HG03354 (cell line): ENCODE results near the gene BRD3OS.
A peak's percentile ranks its signal among the peaks of the same experiment; 100 is the strongest.

ENCODE experiments used
- ATAC-seq: cut with Tn5 transposase; IDR thresholded peaks from one replicate; pipeline ENCODE4 v1.9.1; 2021; ENCODE audit warnings: mild to moderate bottlenecking; ENCODE audit not compliant: unreplicated experiment, poor library complexity, severe bottlenecking

The BRD3OS gene, protein sequence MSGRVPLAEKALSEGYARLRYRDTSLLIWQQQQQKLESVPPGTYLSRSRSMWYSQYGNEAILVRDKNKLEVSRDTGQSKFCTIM

DNA sequence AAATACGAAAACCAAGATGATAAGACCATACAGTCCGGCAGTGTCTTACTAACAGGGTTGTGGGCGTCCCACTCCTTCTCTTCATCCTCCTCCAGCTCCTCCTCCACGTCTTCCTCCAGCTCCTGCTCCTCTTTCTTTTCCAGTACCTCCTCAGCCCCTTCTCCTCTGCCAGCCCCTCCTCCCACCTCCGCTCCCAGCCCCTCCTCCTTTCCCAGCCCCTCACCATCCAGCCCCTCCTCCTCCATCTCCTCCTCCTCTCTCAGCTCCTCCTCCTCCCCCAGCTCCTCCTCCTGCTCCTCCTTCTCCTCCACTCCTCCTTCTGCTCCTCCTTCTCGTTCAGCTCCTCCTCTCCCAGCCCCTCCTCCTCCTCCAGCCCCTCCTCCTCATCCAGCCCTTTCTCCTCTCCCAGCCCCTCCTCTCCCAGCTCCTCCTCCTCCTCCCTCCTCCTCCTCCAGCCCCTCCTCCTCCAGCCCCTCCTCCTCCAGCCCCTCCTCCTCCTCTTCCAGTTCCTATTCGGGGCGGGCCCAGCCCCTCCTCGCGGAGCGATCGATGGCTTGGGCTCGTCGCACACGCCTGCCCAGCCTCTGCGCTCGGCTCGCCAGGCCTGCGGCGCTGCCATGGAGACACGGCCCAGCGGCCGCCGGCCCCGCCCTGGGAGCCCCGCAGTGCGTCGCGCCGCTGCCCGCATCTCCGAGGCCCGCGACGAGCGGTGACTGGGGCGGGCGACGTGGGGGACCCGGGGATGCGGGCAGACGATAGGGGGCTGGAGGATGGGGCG is at the start of gene BRD3OS:
Gene BRD3OS, plus strand, starts transcription at position 654 of the 778 bp plus-strand sequence. CDS start 1,267 bp downstream, outside the sequence.
- ATAC-seq = peak; percentile 87

DNA sequence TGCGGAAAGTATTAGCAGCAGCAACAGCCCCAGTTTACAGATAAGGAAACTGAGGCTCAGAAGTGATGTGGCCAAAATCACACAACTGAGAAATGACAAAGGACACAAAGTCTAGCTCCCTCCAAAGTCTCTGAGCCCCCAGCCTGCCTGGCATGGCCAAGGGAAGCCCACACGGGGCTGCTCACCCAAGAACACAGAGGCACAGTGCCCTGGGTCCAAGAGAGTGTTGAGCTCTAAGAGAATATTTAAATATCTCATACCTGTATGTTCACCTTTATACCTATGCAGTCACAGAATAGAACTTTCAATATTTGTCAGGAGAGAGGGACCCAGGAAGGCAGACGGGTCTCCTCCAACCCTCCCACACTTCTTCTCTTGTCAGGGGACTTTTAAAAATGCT is 49.8 kb upstream of the BRD3OS start:
- no peak for ATAC-seq

DNA sequence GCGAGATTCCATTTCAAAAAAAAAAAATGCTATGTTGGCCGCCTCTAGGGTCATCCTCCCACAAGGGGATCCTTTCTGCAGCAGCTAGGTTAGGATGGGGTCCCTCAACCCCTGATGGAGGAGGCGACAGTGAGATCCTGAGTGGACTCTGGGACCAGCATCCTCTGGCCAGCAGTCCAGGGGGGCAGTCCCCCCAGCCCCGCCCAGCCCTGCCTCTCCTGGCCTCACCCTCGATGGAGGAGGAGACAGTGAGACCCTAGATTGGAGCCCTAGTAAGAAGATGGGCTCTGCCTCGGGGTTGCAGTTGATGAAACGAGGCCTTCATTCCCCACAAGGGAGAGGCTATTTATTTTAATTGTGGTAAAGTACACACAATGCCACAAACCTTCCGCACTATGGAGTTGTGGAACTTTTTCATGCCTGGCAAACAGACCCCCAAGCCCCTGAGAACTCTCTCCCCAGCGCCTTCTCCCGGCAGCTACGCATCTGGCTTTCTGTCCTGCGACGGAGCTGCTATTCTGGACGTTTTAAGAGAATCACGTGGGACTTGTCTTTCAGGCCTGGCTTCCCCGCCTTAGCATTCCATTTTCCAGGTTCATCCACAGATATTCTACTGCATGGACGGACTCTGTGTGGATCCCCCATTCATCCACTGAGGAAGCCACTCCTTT is 49.0 kb upstream of the BRD3OS start:
- no peak for ATAC-seq

DNA sequence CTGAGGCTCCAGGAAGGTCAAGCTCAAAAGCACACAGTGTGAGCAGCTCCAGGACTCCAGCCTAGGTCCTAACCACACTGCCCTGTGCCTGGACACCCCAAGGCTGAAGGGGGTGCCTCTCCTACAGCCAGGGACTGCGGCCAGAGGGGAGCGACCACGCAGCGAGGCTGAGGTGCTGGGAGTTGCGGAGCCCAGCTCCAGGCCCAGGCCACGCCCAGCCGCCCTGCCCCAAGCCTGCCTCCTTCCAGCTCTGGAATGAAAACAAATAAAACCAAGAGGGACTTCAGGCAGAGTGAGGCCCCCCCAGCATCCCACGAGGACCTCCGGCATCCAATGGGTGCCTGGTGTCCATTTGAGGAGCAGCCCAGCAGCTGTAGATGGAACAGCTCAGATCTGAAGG is 48.4 kb upstream of the BRD3OS start:
- ATAC-seq = no peak

DNA sequence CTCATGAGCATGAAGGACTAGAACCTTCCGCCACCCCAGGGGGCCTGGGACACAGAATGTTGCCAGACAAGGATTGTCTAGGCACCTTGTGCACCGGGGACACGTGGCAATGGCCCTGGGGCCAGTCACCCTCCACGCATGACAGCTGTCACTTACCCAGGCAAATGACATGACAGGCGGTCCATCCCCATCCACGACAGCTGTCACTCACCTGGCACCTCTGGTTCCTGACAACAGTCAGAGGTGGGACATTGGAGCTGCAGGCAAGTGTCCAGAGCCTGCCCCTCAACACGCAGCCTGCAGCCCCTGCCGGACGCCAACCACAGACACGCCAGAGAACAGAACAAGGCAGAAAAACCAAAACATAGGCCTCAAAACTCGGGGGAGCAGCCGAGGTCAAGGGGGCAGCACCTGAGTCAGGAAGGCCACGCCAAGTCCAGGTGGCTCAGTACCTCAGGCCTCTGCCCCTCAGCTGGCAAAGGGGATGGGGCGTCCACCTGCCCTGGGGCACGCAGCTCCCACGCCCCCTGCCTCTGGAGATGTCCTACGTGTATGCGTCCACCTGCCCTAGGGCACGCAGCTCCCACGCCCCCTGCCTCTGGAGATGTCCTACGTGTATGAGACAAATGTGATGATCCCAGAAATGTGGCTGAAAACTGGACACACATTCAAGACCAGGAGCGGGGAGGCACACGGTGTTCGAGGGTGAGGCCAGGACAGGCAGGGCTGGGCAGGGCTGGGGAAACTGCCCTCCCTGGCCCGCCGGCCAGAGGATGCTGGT is 47.7 kb upstream of the BRD3OS start:
- no peak for ATAC-seq

DNA sequence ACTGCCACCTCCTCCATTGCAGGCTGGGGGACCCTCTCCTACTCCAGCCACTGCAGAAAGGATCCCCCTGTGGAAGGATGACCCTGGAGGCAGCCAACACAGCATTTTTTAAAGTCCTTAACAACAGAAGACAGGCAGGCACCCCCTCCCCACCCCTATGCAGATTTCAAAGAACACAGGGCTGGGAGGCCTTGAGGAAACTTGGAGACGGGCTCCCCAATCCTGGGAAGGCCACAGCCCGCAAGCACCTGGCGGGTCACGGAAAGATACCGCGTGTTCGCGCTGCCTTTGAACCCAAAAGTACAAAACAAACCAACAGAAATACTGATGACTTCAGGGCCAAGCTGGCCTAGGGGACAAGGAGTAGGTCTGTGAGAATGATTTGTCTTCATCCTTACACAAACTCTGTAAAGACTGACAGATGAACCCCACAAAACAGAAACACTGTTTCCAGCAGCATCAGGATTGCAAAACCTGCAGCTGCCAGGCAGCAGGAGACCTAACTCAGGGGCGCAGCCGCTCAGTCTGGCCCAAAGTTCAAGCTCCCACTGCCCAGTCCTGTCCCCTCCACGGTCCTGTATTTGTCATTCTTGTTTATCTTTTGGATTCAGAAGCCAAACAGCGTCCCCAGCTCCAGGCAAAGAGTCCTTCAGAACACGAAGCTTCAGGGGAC is 46.9 kb upstream of the BRD3OS start:
- ATAC-seq = no peak

DNA sequence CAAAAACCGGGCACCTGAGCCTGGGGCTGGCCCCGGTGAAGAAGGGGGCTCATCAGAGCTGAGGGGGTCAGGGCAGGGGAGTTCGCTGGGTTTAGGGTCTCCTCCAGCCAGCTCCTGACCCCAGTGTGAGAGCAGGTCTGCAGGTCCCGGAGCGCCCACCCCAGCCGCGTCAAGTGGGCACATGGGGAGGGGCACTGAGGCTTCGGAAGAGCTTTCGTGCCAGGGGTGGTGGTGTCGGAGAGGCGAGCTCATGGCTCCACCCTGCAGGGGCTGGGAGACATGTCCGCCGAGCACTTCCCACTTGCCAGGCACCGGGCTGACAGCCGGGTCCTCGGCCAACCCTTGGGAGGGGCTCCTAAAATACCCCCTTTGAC is 46.4 kb upstream of the BRD3OS start:
- no peak for ATAC-seq

DNA sequence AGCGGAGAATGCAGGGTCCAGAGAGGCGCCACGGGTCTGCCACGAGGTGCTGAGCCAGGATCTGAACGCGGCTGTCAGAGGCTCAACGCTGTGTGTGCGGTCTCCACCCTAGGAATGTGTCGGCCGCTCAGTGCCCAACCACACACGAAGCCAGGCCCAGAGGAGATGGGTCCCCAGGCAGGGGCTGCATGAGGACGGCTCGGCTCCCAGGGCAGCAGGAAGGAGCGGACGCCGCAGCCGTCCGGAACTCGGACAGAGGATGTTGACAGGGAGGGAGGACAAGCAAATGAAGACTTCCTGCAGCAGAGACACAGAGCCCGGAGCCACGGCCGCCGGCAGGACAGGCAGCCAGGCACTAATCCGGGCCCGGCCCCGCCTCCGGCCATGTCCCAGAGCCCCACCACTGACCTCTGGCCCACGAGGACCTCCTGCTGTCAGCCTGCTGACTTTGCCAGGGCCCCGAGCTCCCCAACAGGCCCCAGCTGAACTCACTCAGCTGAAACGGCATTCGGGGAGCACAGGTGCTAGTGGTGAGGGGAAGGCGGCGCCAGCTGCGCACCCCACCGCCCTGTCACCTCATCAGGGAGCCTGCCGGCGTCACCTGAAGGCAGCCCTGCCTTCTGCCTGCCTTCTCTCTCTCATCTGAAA is 45.9 kb upstream of the BRD3OS start:
- ATAC-seq = no peak

DNA sequence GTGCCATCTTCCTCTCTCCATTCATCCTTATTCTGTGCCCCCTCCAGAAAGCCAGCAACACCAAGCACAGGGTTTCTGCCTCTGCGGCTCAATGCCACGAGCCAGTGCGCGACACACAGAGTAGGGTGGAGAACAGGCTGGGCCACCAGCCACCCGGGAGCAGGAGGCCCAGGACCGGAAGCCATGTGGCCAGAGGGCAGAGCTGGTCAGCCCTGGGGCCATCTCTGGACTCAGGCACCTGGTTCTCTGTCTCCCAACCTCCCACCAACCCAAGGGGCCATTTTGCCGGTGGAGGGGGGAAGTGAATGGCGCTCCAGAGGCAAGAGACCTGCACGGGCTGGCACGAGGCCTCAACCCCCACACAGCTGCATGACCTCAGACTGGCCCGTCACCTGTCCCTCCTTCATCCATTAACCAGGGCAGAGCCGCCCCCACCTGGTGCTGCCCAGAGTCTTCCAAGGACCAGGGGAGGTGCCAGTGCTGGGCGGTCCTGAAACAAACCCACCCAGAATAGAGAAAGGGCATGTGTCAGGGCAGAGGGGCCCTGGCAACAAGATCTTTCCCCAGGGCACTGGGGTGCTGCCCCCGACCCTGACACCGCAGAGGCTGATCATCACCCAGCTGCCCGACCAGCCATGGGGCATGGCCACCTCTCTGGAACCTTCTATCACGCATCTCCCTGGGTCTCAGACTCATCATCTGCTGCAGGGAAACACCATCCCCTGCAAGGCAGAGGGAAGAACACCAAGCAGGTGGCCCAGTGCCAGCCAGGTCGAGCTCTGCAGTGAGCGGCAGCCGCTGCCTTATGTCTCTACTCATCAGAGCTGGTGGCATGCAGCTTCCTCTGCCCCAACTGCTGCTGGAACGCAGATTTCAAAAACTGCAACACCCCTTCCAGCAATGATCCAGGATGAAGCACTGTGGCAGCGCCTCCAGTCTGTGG is 45.1 kb upstream of the BRD3OS start:
- no peak for ATAC-seq

DNA sequence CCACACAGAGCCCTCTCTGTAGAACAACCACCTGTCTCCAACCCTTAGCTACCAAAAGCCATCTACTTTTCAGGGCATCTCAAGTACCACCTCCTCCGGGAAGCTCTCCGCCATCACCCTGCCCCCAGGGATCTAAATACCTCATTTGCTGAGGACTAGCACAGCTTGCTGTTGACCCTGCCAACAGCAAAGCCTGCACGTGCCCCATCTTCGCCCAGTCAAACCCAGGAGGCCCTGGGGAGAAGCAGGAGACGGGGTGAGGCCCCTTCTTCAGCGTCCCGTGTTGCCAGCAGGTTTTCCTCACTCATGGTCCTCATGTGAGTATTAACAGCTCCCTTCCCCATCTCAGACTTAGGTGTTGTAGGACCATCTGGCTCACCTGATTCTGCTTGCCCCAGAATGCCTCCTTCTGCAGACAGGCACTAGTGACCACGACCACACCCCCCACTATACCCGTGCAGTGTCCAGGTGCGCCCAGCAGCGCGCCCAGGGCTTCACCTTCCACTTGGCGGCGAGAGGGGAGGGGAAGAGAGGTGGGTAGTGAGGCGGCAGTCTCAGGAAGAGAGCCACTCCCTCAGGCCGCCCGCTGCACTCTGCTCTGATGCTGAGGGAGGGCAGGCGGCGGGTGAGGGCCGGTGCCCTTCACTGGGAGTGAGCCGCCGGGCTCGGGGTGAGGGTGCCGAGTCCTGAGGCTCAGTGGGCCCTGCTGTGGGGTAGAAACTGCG is 44.3 kb upstream of the BRD3OS start:
- no peak for ATAC-seq

DNA sequence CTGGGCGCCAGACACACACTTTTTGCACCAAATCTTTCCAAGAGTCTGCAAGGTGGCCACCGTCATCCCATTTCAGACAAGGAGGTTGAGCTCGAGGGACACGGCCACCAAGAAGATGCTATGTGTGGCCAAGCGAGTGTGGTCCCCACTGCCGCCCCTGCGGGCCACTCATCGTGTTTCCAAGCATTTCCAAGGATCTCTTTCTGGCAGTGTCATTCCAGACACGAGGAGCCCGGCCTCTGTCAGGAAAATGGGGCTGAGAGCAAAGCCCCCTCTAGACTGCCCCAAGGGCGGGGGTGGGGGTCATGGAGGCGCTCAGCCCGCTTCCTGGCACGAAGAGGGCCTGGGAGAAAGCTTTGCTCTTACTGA is 43.7 kb upstream of the BRD3OS start:
- no peak for ATAC-seq

DNA sequence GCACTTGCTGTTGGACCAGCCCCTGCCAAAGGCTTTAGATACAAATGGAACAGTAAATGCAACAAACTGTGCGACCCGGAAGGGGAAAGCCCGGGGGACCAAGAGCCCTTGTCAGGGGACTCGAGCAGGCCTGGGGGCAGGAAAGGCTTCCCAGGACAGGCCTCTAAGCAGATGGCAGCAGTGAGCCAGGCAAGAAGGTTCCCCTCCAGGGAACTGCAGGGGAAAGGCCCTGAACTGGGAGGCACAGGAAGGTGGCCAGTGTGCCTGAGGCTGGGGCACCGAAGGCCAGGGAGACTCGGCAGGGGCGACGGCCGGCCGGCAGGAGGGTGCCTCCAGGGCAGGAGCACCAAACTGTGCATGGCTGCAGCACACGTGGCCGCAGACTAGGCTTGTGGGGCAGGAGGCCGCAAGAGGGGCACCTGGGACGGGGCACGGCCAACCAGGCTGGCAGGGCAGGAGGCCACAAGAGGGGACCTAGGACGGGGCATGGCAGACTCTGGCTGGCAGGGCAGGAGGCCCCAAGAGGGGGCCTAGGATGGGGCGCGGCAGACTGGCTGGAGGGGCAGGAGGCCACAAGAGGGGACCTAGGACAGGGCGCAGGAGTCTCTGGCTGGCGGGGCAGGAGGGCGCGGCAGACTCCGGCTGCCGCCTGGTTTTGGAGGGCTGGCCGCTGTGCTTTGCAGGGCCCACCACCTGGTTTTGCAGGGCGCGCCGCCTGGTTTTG is 43.2 kb upstream of the BRD3OS start:
- ATAC-seq = no peak

DNA sequence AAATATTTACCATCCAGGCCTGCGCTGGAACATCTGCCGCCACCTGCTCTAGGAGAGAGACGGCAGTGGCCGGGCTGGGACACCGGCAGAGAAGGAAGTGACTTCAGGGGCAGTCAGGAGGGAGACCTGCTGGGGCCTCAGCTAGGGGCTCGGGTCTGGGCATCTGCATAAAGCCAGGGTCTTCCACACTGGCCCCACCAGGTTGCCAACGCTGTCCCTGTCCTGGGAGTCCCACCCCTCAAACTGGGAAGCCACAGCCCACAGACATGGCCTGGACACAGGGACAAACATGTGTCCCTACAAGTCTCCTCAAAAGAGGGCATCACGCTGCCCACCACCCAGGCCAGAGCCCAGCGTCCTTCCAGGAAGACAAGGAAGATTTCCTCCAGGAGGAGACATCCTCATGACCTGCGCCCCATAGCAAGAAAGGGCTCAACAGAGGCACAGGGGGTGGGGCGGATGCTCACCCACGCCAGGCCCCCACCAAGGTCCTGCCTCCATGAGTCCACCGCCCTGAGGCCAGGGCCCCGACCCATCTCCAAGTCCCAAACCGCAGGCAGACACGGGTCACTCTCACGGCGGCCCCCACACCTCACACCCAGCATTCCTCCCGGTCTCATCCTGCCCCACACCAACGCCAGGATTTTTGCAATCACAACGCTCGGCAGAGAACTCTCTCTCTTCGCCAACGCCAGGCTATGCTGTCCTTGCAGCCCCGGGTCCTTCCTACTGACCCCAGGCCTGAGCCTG is 42.1 kb upstream of the BRD3OS start:
- no peak for ATAC-seq

DNA sequence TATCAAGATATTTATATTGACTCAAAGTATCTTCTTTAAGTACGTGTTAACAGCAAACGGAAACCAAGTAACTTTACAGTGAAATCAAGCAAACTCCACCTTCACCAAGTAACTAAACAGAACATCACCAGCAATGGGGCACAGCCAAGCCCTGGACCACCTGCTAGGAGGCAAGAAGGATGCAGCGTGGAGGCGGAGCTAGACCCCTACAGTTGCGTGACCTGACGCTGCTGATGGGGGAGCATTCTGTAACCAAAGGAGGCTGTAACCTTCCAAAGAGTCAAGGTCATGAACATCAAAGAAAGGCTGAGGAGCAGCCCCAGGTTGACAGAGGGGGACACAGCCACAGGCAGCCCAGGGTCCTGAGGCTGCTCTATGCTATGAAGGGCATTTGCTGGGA is 39.2 kb upstream of the BRD3OS start:
- no peak for ATAC-seq

DNA sequence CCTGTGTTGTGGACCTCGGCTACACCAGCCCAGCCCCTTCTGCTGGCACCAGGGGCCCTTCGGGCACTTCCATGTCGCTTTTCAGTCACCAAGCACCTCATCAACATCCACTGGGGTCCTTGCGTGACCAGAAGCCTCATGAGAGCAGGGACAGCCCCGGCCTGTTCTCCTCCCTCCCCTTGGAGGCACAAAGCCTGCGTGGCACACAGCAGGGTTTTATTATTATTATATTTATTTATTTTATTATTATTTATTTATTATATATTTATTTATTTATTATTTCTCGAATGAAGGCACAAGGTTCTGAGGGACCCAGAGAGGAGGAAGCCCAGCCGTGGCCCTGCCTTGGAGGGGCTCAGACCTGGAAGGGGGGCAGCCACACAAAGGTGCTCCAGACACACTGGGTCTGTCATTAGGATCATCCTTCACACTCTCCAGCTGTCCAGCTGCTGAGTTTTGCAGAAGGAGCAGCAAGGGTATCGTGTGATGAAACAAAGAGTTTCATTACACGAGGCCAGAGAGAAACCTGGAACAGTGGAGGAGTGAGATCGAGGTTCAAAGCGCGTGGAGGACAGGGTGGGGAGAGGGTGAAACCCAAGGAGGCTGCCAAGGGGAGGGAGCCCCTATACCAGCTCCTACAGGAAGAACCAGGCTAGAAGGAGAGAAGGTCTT is 38.4 kb upstream of the BRD3OS start:
- ATAC-seq = no peak

DNA sequence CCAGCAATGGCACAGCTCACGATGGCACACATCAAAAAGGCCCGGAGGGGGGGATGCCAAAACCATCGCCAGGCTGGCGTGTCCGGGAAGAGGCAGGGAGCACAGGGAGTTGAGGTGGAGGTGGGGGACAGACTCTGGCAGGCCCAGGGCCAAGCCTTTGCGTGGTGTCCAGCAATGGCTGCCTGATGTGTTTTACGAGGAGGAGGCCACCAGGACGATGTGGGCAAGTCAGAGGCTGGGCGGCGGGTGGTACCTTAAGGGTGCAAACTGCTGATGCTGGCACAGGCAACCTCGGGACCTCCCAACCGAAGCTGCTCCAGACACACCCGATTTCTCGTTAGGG is 37.9 kb upstream of the BRD3OS start:
- no peak for ATAC-seq
